ENCODE data around the gene PTPRB. TPM values are rescaled to one million over a fixed set of nuclear protein-coding genes. Genes with fewer than 3 reads are reported as not detected.

Gene PTPRB
- polyA plus RNA-seq, 2 of the 4 experiments (the other 2 are of a cell fraction): 0.34 to 0.57 TPM

DNA sequence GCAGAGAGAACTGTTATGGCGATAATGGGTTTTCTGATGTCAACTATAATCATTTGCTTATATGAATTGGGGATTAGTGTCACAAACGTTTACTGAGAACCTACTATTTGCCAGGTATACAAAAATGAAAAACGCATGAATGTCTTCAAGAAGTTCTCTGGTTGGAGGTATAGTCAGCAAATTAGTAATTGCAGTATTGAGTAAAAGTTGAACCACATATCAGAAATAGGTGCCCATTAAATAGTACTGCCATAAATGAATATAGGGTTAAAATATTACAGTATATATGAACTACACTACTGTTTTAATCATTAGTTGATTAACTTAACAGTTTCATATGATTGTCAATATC, 60.0 kb downstream of the PTPRB start:
- ATAC-seq (peak; percentile 30 to 52; a peak in 4 of 6 replicates), FAIRE-seq (peak; percentile 99), DNase-seq (ENCODE audit: low read depth in 1 of 2, low spot score in 1 of 2) (no peak)
- 9% methylated on average over 3 of the region's 3 CpGs for WGBS (ENCODE audit: missing lambda C conversion rate)
- H3K4me2 ChIP-seq: no peak overlapping the region
- no peaks in the 10 kb centered on the region for H3K4me1 ChIP-seq
- no peak overlapping the region for H3K4me3 ChIP-seq
- POLR2A ChIA-PET: no interaction called here
- H3K9me3 ChIP-seq: no peaks in the 10 kb centered on the region
- TF ChIP-seq SMC3 (IDR thresholded peaks at IDR 0.05): no peak
- TF ChIP-seq, protein P1, sequence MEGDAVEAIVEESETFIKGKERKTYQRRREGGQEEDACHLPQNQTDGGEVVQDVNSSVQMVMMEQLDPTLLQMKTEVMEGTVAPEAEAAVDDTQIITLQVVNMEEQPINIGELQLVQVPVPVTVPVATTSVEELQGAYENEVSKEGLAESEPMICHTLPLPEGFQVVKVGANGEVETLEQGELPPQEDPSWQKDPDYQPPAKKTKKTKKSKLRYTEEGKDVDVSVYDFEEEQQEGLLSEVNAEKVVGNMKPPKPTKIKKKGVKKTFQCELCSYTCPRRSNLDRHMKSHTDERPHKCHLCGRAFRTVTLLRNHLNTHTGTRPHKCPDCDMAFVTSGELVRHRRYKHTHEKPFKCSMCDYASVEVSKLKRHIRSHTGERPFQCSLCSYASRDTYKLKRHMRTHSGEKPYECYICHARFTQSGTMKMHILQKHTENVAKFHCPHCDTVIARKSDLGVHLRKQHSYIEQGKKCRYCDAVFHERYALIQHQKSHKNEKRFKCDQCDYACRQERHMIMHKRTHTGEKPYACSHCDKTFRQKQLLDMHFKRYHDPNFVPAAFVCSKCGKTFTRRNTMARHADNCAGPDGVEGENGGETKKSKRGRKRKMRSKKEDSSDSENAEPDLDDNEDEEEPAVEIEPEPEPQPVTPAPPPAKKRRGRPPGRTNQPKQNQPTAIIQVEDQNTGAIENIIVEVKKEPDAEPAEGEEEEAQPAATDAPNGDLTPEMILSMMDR (IDR thresholded peaks at IDR 0.05): no peak; the same call in 2 of the 3 replicates
- TF ChIP-seq ZC3H11A (IDR thresholded peaks at IDR 0.05): no peak
- no peak for TF ChIP-seq FOXS1 (CRISPR knock-in tag; IDR thresholded peaks at IDR 0.05)
- TF ChIP-seq BHLHE40 (IDR thresholded peaks at IDR 0.05; ENCODE audit: low read depth, low read length): no peak
- no peak for TF ChIP-seq RFX5 (IDR thresholded peaks at IDR 0.05)
- no peak for TF ChIP-seq NR3C1 (IDR thresholded peaks at IDR 0.05)
- TF ChIP-seq NFE2L2 (conservative IDR thresholded peaks at IDR 0.05; ENCODE audit: low read length): no peak
- no peak for TF ChIP-seq HDAC2 (IDR thresholded peaks at IDR 0.05)
- TF ChIP-seq RARB (CRISPR knock-in tag; IDR thresholded peaks at IDR 0.05): no peak
- TF ChIP-seq CEBPB (IDR thresholded peaks at IDR 0.05): no peak
- TF ChIP-seq, protein P2, sequence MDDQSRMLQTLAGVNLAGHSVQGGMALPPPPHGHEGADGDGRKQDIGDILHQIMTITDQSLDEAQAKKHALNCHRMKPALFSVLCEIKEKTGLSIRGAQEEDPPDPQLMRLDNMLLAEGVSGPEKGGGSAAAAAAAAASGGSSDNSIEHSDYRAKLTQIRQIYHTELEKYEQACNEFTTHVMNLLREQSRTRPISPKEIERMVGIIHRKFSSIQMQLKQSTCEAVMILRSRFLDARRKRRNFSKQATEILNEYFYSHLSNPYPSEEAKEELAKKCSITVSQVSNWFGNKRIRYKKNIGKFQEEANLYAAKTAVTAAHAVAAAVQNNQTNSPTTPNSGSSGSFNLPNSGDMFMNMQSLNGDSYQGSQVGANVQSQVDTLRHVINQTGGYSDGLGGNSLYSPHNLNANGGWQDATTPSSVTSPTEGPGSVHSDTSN (IDR thresholded peaks at IDR 0.05): no peak
- TF ChIP-seq JUN (IDR thresholded peaks at IDR 0.05): no peak
- no peak for TF ChIP-seq PHF8 (IDR thresholded peaks at IDR 0.05; ENCODE audit: borderline replicate concordance, low read depth)
- TF ChIP-seq, protein P3, sequence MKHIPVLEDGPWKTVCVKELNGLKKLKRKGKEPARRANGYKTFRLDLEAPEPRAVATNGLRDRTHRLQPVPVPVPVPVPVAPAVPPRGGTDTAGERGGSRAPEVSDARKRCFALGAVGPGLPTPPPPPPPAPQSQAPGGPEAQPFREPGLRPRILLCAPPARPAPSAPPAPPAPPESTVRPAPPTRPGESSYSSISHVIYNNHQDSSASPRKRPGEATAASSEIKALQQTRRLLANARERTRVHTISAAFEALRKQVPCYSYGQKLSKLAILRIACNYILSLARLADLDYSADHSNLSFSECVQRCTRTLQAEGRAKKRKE (CRISPR knock-in tag; IDR thresholded peaks at IDR 0.05; ENCODE audit: low read depth): no peak
- CTCF ChIA-PET: interaction anchor here (0.5 to 6.1 kb wide), 28 partner anchors 8 to 1403 kb away, joined by 3 to 92 read pairs (median 4); no protein-coding TSS in a partner anchor
- no peak overlapping the region for H3K27ac ChIP-seq

DNA sequence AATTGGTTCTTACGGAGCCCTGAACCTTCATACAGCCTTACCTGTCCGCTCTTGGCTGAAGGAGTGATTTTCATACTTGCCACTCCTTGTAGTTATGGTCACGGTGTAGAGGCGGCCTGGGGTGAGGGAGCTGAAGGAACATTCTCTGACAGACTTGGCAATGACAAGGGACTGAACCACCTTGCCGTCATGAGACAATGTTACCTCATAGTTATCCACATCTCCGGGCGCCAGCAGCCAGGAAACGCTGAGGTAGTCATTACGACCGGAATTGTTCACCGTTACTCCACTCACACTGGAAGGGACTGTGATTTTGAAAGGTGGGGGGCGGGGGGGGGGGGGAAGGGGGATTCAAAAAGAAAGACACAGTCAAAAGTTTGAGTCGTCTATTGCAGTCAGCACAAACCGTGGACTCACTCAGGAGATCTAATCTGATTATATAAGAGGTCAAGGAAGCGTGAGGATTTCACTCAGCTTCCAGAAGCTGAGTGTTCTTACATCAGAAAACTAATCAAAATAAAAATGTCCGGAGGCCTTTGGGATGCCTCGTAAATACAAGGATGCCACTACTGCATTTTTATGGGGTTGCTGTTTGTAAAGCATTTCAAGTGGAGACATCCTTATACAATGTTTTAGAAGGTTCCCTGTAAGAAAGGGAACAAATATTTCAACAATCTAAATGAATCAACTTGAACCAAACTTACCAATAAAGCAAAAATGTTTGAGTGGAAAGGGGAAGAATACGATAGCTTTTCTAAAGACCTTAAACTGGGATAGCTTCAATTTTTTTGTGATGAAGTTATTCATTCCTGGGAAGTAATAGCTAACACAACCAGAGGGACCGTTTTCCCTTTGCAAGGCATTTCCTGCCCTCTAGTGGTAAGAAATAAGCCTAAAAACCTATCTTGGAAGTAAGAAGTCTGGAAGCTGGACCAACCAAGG, 60.6 kb downstream of the PTPRB start:
- H3K27ac ChIP-seq: no peak overlapping the region
- no peaks in the 10 kb centered on the region for H3K9me3 ChIP-seq
- no peak overlapping the region for H3K4me3 ChIP-seq
- FAIRE-seq (no peak), DNase-seq (ENCODE audit: low read depth in 1 of 2, low spot score in 1 of 2) (peak; percentile 51 to 75), ATAC-seq (peak; percentile 93 to 98)
- ChIA-PET CTCF (interaction anchor here (0.5 to 6.1 kb wide), 32 partner anchors 8 to 1403 kb away, joined by 3 to 92 read pairs (median 4); no protein-coding TSS in a partner anchor), POLR2A (no interaction called here)
- no peak overlapping the region for H3K4me2 ChIP-seq
- WGBS (ENCODE audit: missing lambda C conversion rate): 46% methylated on average over 18 of the region's 19 CpGs
- TF ChIP-seq CHD4 (IDR thresholded peaks at IDR 0.05; ENCODE audit: borderline replicate concordance) (no peak), EHF (CRISPR knock-in tag; IDR thresholded peaks at IDR 0.05) (no peak), SMC3 (IDR thresholded peaks at IDR 0.05) (peak; percentile 90), RAD21 (conservative IDR thresholded peaks at IDR 0.05 in 1 of 2, IDR thresholded peaks at IDR 0.05 in 1 of 2) (peak; percentile 93 to 96)
- TF ChIP-seq, protein P1 (IDR thresholded peaks at IDR 0.05): peak; percentile 90
- H3K4me1 ChIP-seq: no peaks in the 10 kb centered on the region
